GM12875 (cell line): Measurements from ENCODE around the gene KRTAP10-4.

Source experiments
- H3K4me3 ChIP-seq: one replicate; pipeline ENCODE4 v1.5.1; 2011; ENCODE audit warnings: low read depth, low read length, control low read depth
- TF ChIP-seq, protein P1 (sequence below): IDR thresholded peaks from 2 replicates; pipeline ENCODE4 v1.5.1; 2011; ENCODE audit warnings: low read depth, mild to moderate bottlenecking, control low read depth, inconsistent platforms, low read length, moderate library complexity, borderline replicate concordance; ENCODE audit not compliant: insufficient read depth

The KRTAP10-4 gene

DNA sequence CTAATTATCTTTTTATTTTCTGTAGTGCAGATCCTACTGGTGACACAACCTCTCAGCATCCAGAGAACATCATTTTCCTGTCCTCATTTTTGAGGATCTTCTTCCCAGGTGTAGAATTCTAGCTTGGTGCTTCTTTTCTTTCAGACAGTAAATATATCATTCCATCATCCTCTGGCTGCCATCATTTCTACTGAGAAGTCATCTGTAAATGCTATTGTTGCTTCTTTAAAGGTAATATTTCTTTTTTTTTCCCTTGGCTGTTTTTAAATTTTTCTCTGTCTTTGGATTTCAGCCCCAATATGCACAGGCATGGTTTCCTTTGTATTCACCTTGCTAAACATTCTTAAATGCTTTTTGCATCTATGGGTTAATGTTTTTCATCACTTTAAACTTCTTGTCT lies 50.0 kb downstream of the KRTAP10-4 start:
- H3K4me3 ChIP-seq = no peak overlapping the region

More for the DNA sequence above, 50.0 kb downstream of the KRTAP10-4 start:
- TF ChIP-seq, protein P1, sequence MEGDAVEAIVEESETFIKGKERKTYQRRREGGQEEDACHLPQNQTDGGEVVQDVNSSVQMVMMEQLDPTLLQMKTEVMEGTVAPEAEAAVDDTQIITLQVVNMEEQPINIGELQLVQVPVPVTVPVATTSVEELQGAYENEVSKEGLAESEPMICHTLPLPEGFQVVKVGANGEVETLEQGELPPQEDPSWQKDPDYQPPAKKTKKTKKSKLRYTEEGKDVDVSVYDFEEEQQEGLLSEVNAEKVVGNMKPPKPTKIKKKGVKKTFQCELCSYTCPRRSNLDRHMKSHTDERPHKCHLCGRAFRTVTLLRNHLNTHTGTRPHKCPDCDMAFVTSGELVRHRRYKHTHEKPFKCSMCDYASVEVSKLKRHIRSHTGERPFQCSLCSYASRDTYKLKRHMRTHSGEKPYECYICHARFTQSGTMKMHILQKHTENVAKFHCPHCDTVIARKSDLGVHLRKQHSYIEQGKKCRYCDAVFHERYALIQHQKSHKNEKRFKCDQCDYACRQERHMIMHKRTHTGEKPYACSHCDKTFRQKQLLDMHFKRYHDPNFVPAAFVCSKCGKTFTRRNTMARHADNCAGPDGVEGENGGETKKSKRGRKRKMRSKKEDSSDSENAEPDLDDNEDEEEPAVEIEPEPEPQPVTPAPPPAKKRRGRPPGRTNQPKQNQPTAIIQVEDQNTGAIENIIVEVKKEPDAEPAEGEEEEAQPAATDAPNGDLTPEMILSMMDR = no peak
